Measurements from ENCODE around the gene MKS1. TPM values are rescaled to one million over a fixed set of nuclear protein-coding genes. Genes with fewer than 3 reads are reported as not detected.

The MKS1 gene
- total and polyA plus RNA-seq, 2 donors (not counting 1 experiment from before 2014, with no cell fraction given): 8.7 to 17.8 TPM

- DNase-seq (ENCODE audit: low read depth in 2 of 2): peak in 1 of 2 donors; percentile 47
- no peak overlapping the region for H3K4me2 ChIP-seq (ENCODE audit: extremely low read depth, insufficient read depth, low read length)
Observed at GRCh38 chr17:58231641-58232040, 12.6 kb upstream of the MKS1 start.

GRCh38 chr17:58229881-58230280 is 10.8 kb upstream of the MKS1 start:
- no peaks in the 10 kb centered on the region for H3K36me3 ChIP-seq (ENCODE audit: control insufficient read depth, insufficient read depth, low read length)
- DNase-seq (ENCODE audit: low read depth in 2 of 2): no peak
- no peaks in the 10 kb centered on the region for H3K79me2 ChIP-seq (ENCODE audit: control insufficient read depth, insufficient read depth, low read length)
- no peak overlapping the region for H2AFZ ChIP-seq (ENCODE audit: low read length)
- H3K4me2 ChIP-seq (ENCODE audit: extremely low read depth, insufficient read depth, low read length): no peak overlapping the region
- H3K4me3 ChIP-seq (replicated peaks in 1 of 4; ENCODE audit: control extremely low read depth in 1 of 4, insufficient read depth in 1 of 4, low read depth in 3 of 4, low read length in 4 of 4): no peak overlapping the region
- H3K9me3 ChIP-seq (ENCODE audit: control insufficient read depth, insufficient read depth, low read depth, low read length): no peaks in the 10 kb centered on the region
- no peak overlapping the region for H3K27ac ChIP-seq (ENCODE audit: insufficient read depth, low read length)
- no peak overlapping the region for H3K9ac ChIP-seq (ENCODE audit: insufficient read depth, low read length)
- H4K20me1 ChIP-seq (ENCODE audit: control insufficient read depth, extremely low read depth, insufficient read depth, low read length): no peaks in the 10 kb centered on the region
- no peaks in the 10 kb centered on the region for H3K4me1 ChIP-seq (ENCODE audit: control insufficient read depth, extremely low read depth, insufficient read depth, low read length)
- TF ChIP-seq EZH2 (IDR thresholded peaks at IDR 0.05; ENCODE audit: low read length, missing control alignments): no peak
- no peak for TF ChIP-seq CTCF (conservative IDR thresholded peaks at IDR 0.05 in 1 of 2, IDR thresholded peaks at IDR 0.05 in 1 of 2; ENCODE audit: low read depth in 1 of 2, low read length in 2 of 2)
- peaks cover 5% of the 10 kb centered on the region for H3K27me3 ChIP-seq (ENCODE audit: control insufficient read depth, insufficient read depth, low read length)

More at GRCh38 chr17:58231641-58232040, 12.6 kb upstream of the MKS1 start:
- no peak for TF ChIP-seq CTCF (conservative IDR thresholded peaks at IDR 0.05 in 1 of 2, IDR thresholded peaks at IDR 0.05 in 1 of 2; ENCODE audit: low read depth in 1 of 2, low read length in 2 of 2)
- no peak for TF ChIP-seq EZH2 (IDR thresholded peaks at IDR 0.05; ENCODE audit: low read length, missing control alignments)
- Histone ChIP-seq H2AFZ (ENCODE audit: low read length) (no peak overlapping the region), H3K27me3 (ENCODE audit: control insufficient read depth, insufficient read depth, low read length) (peaks cover 5% of the 10 kb centered on the region), H3K4me3 (replicated peaks in 1 of 4; ENCODE audit: control extremely low read depth in 1 of 4, insufficient read depth in 1 of 4, low read depth in 3 of 4, low read length in 4 of 4) (no peak overlapping the region), H3K27ac (ENCODE audit: insufficient read depth, low read length) (no peak overlapping the region), H3K9me3 (ENCODE audit: control insufficient read depth, insufficient read depth, low read depth, low read length) (no peaks in the 10 kb centered on the region), H4K20me1 (ENCODE audit: control insufficient read depth, extremely low read depth, insufficient read depth, low read length) (no peaks in the 10 kb centered on the region), H3K9ac (ENCODE audit: insufficient read depth, low read length) (no peak overlapping the region), H3K4me1 (ENCODE audit: control insufficient read depth, extremely low read depth, insufficient read depth, low read length) (no peaks in the 10 kb centered on the region), H3K36me3 (ENCODE audit: control insufficient read depth, insufficient read depth, low read length) (no peaks in the 10 kb centered on the region), H3K79me2 (ENCODE audit: control insufficient read depth, insufficient read depth, low read length) (no peaks in the 10 kb centered on the region)

- no peaks in the 10 kb centered on the region for H3K79me2 ChIP-seq (ENCODE audit: control insufficient read depth, insufficient read depth, low read length)
- no peak overlapping the region for H3K4me3 ChIP-seq (replicated peaks in 1 of 4; ENCODE audit: control extremely low read depth in 1 of 4, insufficient read depth in 1 of 4, low read depth in 3 of 4, low read length in 4 of 4)
- H3K27ac ChIP-seq (ENCODE audit: insufficient read depth, low read length): no peak overlapping the region
- H3K9ac ChIP-seq (ENCODE audit: insufficient read depth, low read length): no peak overlapping the region
- DNase-seq (ENCODE audit: low read depth in 2 of 2): no peak
- TF ChIP-seq CTCF (conservative IDR thresholded peaks at IDR 0.05 in 1 of 2, IDR thresholded peaks at IDR 0.05 in 1 of 2; ENCODE audit: low read depth in 1 of 2, low read length in 2 of 2) (no peak), EZH2 (IDR thresholded peaks at IDR 0.05; ENCODE audit: low read length, missing control alignments) (no peak)
- H2AFZ ChIP-seq (ENCODE audit: low read length): no peak overlapping the region
- no peak overlapping the region for H3K4me2 ChIP-seq (ENCODE audit: extremely low read depth, insufficient read depth, low read length)
- no peaks in the 10 kb centered on the region for H4K20me1 ChIP-seq (ENCODE audit: control insufficient read depth, extremely low read depth, insufficient read depth, low read length)
- H3K27me3 ChIP-seq (ENCODE audit: control insufficient read depth, insufficient read depth, low read length): peaks cover under 1% of the 10 kb centered on the region
- H3K9me3 ChIP-seq (ENCODE audit: control insufficient read depth, insufficient read depth, low read depth, low read length): no peaks in the 10 kb centered on the region
- H3K36me3 ChIP-seq (ENCODE audit: control insufficient read depth, insufficient read depth, low read length): no peaks in the 10 kb centered on the region
- H3K4me1 ChIP-seq (ENCODE audit: control insufficient read depth, extremely low read depth, insufficient read depth, low read length): no peaks in the 10 kb centered on the region
Observed at GRCh38 chr17:58229384-58229783, 10.3 kb upstream of the MKS1 start.
